C4-2B (cell line): ENCODE results near the gene AKAP7.

ENCODE experiments used
- H3K27ac ChIP-seq: fragments of 450-650 bp; 2 replicates; pipeline ENCODE4 v1.5.1; 2017
- CTCF ChIP-seq: fragments of 450-650 bp; conservative IDR thresholded peaks from 2 replicates; pipeline ENCODE4 v1.5.1; 2017; ENCODE audit warnings: mild to moderate bottlenecking
- ZFX ChIP-seq: fragments of 450-650 bp; IDR thresholded peaks from 2 replicates; pipeline ENCODE4 v1.6.1; 2017

AKAP7 gene

DNA sequence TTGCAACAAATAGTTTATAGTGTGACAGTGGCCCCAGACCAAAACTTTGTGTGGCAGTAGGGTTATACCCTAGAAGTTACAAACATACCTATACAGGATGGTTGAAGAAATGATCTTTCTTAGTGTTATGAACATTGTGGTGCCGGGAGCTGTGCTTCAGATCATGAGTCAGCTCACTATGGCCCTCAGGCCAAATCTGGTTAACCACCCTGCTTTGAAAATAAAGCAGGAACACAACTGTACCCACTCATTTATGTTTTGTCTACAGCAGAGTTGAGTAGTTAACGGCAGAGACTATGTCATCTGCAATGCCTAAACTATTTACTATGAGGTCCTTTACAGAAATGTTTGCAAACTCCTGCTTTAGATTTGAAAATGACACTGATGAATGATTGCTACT lies 24.3 kb downstream of the AKAP7 start:
- TF ChIP-seq CTCF: no peak
- TF ChIP-seq ZFX: no peak
- H3K27ac ChIP-seq: no peak overlapping the region

DNA sequence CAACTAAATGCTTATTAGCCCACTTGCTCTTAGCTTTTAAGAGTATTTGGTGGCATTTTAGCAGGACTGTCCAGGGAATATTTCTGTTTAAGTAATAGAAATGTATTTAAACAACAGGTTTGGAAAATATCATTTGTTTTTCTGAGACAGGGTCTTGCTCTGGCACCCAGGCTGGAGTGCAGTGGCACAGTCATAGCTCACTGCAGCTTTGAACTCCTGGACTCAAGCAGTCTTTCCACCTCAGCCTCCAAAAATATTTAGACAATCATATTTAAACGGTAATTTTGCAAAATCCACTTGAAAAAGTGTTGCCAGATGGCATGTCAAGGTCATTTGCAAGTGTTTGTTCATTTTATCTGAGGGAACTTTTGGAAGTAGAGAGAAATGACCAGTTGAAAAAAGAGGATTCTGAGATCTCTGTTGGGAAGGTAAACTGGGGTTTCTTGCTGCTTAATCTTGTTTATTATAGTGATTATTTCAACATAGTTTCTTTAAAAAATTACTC lies 25.0 kb downstream of the AKAP7 start:
- no peak for TF ChIP-seq CTCF
- TF ChIP-seq ZFX: no peak
- H3K27ac ChIP-seq: no peak overlapping the region

- no peak for TF ChIP-seq CTCF
- TF ChIP-seq ZFX: no peak
- no peak overlapping the region for H3K27ac ChIP-seq
Measured at GRCh38 chr6:131161987-131162386, 26.7 kb downstream of the AKAP7 start.

- no peak overlapping the region for H3K27ac ChIP-seq
- no peak for TF ChIP-seq CTCF
- no peak for TF ChIP-seq ZFX
Measured at GRCh38 chr6:131163886-131164285, 28.6 kb downstream of the AKAP7 start.

DNA sequence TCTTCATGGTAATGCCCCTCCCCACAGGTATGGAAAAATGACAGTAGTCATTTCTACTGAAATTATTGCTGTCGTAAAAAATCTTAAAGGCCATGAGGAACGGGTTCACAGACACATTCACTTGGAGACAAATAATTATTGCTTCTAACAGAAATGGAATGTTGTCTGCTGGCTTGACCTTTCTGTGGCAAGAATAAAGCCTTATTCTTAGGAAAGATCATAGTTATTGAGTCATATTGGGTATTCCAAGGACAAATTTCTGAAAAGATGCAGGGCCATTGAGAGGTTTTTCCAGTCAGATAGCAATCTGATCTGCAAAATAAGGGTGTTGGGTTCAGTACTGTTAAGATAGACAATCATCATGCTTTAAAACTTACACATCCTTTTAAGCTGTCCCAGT lies 29.2 kb downstream of the AKAP7 start:
- TF ChIP-seq ZFX: no peak
- no peak for TF ChIP-seq CTCF
- H3K27ac ChIP-seq: no peak overlapping the region

DNA sequence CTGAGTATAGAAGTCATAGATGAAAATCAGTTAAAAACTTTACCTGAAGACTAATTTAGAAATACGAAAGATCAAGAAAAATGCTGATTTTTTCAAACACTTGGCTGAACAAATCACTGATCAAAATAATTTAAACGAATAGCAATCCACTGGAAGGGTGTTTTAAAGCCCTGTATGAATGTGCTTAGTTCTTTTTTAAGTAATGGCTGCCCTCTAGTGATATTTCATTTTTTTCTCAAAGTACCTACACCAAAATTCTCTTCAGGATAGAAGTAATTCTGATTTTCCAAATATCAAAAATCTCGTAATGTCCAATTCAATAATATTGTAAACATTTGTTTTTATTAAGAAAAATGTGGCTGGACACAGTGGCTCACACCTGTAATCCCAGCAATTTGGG lies 32.5 kb downstream of the AKAP7 start:
- H3K27ac ChIP-seq: no peak overlapping the region
- TF ChIP-seq CTCF (peak; percentile 33), ZFX (no peak)

- no peak overlapping the region for H3K27ac ChIP-seq
- TF ChIP-seq ZFX: no peak
- no peak for TF ChIP-seq CTCF
Measured at GRCh38 chr6:131169613-131170012, 34.3 kb downstream of the AKAP7 start.
